ENCODE results near the gene PCDHGB5. TPM values are rescaled to one million over a fixed set of nuclear protein-coding genes. Genes with fewer than 3 reads are reported as not detected.
"Not testable (repeated sequence)": the region's sequence is repeated elsewhere in the genome, so short reads cannot be mapped to it uniquely, and the experiment has no call there.

The PCDHGB5 gene
- total RNA-seq, 3 donors from 2014 or later = 3.1 to 9.8 (median 5.6) TPM

DNA sequence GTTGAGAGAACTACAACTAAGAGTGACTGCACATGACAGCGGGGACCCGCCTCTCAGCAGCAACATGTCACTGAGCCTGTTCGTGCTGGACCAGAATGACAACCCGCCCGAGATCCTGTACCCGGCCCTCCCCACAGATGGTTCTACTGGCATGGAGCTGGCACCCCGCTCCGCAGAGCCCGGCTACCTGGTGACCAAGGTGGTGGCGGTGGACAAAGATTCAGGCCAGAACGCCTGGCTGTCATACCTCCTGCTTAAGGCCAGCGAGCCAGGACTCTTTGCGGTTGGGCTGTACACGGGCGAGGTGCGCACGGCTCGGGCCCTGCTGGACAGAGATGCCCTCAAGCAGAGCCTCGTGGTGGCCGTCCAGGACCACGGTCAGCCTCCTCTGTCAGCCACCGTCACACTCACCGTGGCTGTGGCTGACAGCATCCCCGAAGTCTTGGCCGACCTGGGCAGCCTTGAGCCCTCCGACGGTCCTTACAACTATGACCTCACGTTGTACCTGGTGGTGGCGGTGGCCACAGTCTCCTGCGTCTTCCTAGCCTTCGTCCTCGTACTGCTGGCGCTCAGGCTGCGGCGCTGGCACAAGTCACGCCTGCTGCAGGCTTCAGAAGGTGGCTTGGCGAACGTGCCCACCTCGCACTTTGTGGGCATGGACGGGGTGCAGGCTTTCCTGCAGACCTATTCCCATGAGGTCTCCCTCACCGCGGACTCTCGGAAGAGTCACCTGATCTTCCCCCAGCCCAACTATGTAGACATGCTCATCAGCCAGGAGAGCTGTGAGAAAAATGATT lies 13.1 kb upstream of the PCDHGB5 start:
- Histone ChIP-seq H3K4me1 (ENCODE audit: low read depth) (no peaks in the 10 kb centered on the region), H3K4me3 (no peak overlapping the region), H3K36me3 (ENCODE audit: low read depth) (no peaks in the 10 kb centered on the region), H3K9me3 (peaks cover 88% of the 10 kb centered on the region)
- intact Hi-C loops (cut with DNase I, micrococcal nuclease) = no loop called here
- no peak for DNase-seq
- TF ChIP-seq, protein P1, sequence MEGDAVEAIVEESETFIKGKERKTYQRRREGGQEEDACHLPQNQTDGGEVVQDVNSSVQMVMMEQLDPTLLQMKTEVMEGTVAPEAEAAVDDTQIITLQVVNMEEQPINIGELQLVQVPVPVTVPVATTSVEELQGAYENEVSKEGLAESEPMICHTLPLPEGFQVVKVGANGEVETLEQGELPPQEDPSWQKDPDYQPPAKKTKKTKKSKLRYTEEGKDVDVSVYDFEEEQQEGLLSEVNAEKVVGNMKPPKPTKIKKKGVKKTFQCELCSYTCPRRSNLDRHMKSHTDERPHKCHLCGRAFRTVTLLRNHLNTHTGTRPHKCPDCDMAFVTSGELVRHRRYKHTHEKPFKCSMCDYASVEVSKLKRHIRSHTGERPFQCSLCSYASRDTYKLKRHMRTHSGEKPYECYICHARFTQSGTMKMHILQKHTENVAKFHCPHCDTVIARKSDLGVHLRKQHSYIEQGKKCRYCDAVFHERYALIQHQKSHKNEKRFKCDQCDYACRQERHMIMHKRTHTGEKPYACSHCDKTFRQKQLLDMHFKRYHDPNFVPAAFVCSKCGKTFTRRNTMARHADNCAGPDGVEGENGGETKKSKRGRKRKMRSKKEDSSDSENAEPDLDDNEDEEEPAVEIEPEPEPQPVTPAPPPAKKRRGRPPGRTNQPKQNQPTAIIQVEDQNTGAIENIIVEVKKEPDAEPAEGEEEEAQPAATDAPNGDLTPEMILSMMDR (IDR thresholded peaks at IDR 0.05) = no peak
- ATAC-seq = no peak

DNA sequence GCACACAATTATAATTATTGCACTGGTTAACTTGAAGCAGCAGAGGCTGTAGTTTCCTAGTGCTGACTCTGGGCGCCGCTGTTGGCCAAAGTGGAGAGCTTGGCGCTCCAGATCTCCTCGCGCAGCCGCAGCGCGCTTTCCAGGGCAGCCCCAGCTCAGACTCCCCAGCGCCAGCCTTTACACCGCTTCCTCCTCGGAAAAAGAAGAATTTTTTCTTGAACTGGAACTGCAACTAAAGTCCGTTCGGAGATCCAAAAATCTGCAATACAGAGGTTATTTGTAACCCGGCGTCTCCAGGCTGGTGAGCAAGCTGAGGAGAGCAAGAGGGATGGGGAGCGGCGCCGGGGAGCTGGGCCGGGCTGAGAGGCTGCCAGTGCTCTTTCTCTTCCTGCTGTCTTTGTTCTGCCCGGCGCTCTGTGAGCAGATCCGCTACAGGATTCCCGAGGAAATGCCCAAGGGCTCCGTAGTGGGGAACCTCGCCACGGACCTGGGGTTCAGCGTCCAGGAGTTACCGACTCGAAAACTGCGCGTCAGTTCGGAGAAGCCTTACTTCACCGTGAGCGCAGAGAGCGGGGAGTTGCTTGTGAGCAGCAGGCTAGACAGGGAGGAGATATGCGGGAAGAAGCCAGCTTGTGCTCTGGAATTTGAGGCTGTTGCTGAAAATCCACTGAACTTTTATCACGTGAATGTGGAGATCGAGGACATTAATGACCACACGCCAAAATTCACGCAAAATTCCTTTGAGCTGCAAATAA lies 10.0 kb upstream of the PCDHGB5 start, which contains the start of gene PCDHGB4:
PCDHGB4 (plus strand) TSS at position 142 of the 755 bp plus-strand sequence; CDS start at position 329, 187 bp downstream.
- intact Hi-C loops (cut with DNase I, micrococcal nuclease); H3K4me3 ChIP-seq; H3K36me3 ChIP-seq (ENCODE audit: low read depth); H3K4me1 ChIP-seq (ENCODE audit: low read depth): not testable (repeated sequence)
- ATAC-seq (peak; percentile 63), DNase-seq (peak in 1 of 3 donors; percentile 21)
- peaks cover 92% of the 10 kb centered on the region for H3K9me3 ChIP-seq

DNA sequence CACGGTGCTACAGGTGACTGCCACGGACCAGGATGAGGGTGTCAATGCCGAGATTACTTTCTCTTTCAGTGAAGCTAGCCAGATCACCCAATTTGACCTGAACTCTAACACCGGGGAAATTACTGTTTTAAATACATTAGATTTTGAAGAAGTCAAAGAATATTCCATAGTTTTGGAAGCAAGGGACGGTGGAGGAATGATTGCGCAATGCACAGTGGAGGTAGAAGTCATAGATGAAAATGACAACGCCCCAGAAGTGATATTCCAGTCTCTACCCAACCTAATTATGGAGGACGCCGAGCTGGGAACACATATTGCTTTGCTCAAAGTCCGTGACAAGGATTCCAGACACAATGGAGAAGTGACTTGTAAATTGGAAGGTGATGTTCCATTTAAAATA lies 9.1 kb upstream of the PCDHGB5 start:
- intact Hi-C loops (cut with DNase I, micrococcal nuclease) = no loop called here
- no peak for ATAC-seq

DNA sequence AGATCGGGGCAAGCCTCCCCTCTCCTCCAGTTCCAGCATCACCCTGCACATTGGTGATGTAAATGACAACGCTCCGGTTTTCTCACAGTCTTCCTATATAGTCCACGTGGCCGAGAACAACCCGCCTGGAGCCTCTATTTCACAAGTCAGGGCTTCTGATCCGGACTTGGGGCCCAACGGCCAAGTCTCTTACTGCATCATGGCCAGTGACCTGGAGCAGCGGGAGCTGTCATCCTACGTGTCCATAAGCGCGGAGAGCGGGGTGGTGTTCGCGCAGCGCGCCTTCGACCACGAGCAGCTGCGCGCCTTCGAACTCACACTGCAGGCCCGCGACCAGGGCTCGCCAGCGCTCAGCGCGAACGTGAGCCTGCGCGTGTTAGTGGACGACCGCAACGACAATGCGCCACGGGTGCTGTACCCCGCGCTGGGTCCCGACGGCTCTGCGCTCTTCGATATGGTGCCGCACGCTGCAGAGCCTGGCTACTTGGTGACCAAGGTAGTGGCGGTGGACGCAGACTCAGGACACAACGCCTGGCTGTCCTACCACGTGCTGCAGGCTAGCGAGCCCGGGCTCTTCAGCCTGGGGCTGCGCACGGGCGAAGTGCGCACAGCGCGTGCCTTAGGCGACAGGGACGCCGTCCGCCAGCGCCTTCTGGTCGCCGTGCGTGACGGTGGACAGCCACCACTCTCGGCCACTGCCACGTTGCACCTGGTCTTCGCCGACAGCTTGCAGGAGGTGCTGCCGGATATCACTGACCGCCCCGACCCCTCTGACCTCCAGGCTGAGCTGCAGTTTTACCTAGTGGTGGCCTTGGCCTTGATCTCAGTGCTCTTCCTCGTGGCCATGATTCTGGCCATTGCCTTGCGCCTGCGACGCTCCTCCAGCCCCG lies 8.3 kb upstream of the PCDHGB5 start:
- ATAC-seq = no peak
- Histone ChIP-seq H3K9me3 (peaks cover 92% of the 10 kb centered on the region), H3K4me3 (no peak overlapping the region), H3K4me1 (ENCODE audit: low read depth) (no peaks in the 10 kb centered on the region), H3K36me3 (ENCODE audit: low read depth) (no peaks in the 10 kb centered on the region)
- intact Hi-C loops (cut with DNase I, micrococcal nuclease) = no loop called here
- TF ChIP-seq, protein P1 (IDR thresholded peaks at IDR 0.05) = no peak
- no peak for DNase-seq

More for the DNA sequence above, 9.1 kb upstream of the PCDHGB5 start:
- no peak for DNase-seq
- TF ChIP-seq, protein P1 (IDR thresholded peaks at IDR 0.05) = no peak
- no peak overlapping the region for H3K4me3 ChIP-seq
- H3K4me1 ChIP-seq (ENCODE audit: low read depth) = no peaks in the 10 kb centered on the region
- peaks cover 92% of the 10 kb centered on the region for H3K9me3 ChIP-seq
- H3K36me3 ChIP-seq (ENCODE audit: low read depth) = no peaks in the 10 kb centered on the region

DNA sequence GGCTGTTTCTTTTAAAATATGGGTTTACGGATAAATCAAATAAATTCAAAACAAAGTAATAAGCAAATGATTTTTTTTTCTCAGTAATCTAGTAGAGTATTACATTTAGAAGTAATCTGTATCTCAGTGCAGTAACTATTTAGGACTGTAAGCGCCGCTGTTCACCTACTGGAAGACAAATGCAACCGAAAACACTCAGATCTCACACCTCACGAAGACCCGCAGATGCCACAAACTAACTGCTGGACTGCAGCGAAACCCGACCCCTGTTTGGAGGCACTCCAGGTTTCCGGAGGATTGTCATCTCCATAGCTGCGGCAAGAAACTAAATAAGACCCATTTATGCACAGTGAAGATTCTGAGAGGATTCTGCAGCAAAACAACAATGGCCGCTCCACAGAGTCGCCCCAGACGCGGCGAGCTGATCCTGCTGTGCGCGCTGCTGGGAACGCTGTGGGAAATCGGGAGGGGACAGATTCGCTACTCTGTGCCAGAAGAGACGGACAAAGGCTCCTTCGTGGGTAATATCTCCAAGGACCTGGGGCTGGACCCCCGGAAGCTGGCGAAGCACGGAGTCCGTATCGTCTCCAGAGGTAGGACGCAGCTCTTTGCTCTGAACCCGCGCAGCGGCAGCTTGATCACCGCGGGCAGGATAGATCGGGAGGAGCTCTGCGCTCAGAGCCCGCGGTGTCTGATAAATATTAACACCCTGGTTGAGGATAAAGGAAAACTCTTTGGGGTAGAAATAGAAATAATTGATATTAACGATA lies 5.1 kb upstream of the PCDHGB5 start, which contains the start of gene PCDHGA8:
PCDHGA8 (plus strand) TSS at position 205 of the 770 bp plus-strand sequence; CDS start at position 386, 181 bp downstream.
- TF ChIP-seq, protein P1 (IDR thresholded peaks at IDR 0.05) = no peak
- DNase-seq (no peak), ATAC-seq (no peak)
- Histone ChIP-seq H3K4me1 (ENCODE audit: low read depth) (no peaks in the 10 kb centered on the region), H3K36me3 (ENCODE audit: low read depth) (no peaks in the 10 kb centered on the region), H3K9me3 (peaks cover 77% of the 10 kb centered on the region), H3K4me3 (no peak within 1 kb of the TSS)
- intact Hi-C loops (cut with DNase I, micrococcal nuclease) = no loop called here
